ENCODE results near the gene AGR3.

- TF ChIP-seq EZH2 (IDR thresholded peaks at IDR 0.05; ENCODE audit: insufficient read depth, low read length) = no peak
- no peak for TF ChIP-seq CTCF (IDR thresholded peaks at IDR 0.05; ENCODE audit: insufficient read depth, low read depth, low read length)
These were observed 35.0 kb upstream of the AGR3 start for GRCh38 chr7:16916738-16917137.

Measured in astrocyte (in vitro differentiated cells and primary cell).